BLaER1 (cell line): ENCODE results near the gene FAM241A.
"Not testable (repeated sequence)": the region's sequence is repeated elsewhere in the genome, so short reads cannot be mapped to it uniquely, and the experiment has no call there.

Experiments used
- H3K27ac ChIP-seq: shearing (Covaris generic); formaldehyde crosslinking; 2 replicates; pipeline ENCODE4 v1.8.1; 2022
- H3K27me3 ChIP-seq: shearing (Covaris generic); formaldehyde crosslinking; 2 replicates; pipeline ENCODE4 v1.8.1; 2022
- H3K36me3 ChIP-seq: shearing (Covaris generic); formaldehyde crosslinking; 2 replicates; pipeline ENCODE4 v1.8.1; 2022
- H3K4me1 ChIP-seq: shearing (Covaris generic); formaldehyde crosslinking; 2 replicates; pipeline ENCODE4 v1.8.1; 2022
- H3K4me2 ChIP-seq: shearing (Covaris generic); formaldehyde crosslinking; 2 replicates; pipeline ENCODE4 v1.8.1; 2022
- H3K4me3 ChIP-seq: shearing (Covaris generic); formaldehyde crosslinking; 2 replicates; pipeline ENCODE4 v1.8.1; 2022
- H3K9ac ChIP-seq: shearing (Covaris generic); formaldehyde crosslinking; 2 replicates; pipeline ENCODE4 v1.8.1; 2022
- H3K9me3 ChIP-seq: shearing (Covaris generic); formaldehyde crosslinking; 2 replicates; pipeline ENCODE4 v1.8.1; 2022
- H4K20me1 ChIP-seq: shearing (Covaris generic); formaldehyde crosslinking; 2 replicates; pipeline ENCODE4 v1.8.1; 2022
- Cebpa-rat ChIP-seq: shearing (Covaris generic); IDR thresholded peaks from 2 replicates; pipeline ENCODE4 v1.8.1; 2022

FAM241A gene

DNA sequence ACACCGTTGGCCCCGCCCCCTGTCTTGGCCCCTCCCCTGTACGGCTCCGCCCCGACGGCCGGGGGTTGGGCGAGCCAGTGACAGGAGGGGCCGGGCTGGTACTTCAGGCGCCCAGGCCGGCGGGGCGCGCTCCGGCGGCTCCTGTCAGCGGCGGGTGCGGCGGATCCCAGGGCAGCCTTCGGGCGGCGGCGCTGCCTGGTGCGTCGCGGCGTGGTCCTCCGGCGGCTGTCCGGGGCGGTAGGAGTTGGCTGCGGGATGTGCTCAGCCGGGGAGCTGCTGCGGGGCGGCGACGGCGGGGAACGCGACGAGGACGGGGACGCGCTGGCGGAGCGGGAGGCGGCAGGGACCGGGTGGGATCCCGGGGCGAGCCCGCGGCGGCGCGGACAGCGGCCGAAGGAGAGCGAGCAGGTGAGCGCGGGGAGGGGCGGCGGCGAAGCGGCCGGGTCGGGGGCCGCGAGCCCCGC, at the start of gene FAM241A:
TSS of gene FAM241A (plus strand) at position 129 of the 464 bp plus-strand sequence. CDS start at position 256, 127 bp downstream.
- H3K9me3 ChIP-seq = no peaks in the 10 kb centered on the region
- peak within 1 kb of the TSS; percentile 88 for H3K27ac ChIP-seq
- peaks cover 13% of the 10 kb centered on the region for H4K20me1 ChIP-seq
- peaks cover 69% of the 10 kb centered on the region for H3K4me1 ChIP-seq
- no peak for TF ChIP-seq Cebpa-rat
- peak within 1 kb of the TSS; percentile 93 for H3K4me2 ChIP-seq
- H3K9ac ChIP-seq = peak within 1 kb of the TSS; percentile 90
- H3K27me3 ChIP-seq = no peaks in the 10 kb centered on the region
- peak within 1 kb of the TSS; percentile 99 for H3K4me3 ChIP-seq
- H3K36me3 ChIP-seq = no peaks in the 10 kb centered on the region; the same call in 1 of the 2 replicates

DNA sequence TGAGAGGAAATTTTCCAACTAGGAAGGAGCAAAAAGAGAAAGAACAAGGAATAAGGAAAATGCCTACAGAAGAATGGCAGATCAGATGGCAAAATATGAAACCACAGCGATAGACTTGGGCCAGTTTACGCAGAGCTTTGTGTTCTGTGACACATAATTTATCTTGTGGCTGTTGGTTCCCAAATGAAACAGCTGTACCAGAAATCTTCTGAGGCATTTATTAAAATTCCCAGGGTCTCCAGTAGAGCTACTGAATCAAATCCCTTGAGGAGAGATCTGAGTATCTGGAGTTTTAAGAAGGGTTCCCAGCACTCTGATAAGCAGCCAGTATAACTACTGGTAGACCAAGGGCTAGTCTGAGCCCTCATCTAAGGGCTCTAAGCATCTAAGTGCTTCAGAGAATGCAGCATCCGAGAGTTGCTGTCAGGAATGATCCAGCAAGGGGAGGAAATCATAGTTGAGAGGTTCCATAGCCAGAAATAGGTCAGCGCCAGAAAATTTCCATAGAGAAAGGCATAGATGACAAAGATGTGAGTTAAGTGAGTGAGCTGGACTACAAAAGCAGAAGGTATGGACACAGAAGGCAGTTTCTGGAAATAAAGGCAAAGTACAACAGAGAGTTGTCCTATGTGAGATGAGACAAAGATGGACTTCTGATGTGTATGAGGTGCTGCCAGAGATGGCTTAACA, 46.3 kb upstream of the FAM241A start:
- H3K36me3 ChIP-seq = no peaks in the 10 kb centered on the region
- no peak for TF ChIP-seq Cebpa-rat
- no peak overlapping the region for H3K27ac ChIP-seq
- H3K4me3 ChIP-seq = no peak overlapping the region
- H4K20me1 ChIP-seq = no peaks in the 10 kb centered on the region; the same call in 1 of the 2 replicates
- peaks cover 12% of the 10 kb centered on the region; the same call in 1 of the 2 replicates for H3K4me1 ChIP-seq
- no peak overlapping the region for H3K4me2 ChIP-seq
- no peak overlapping the region for H3K9ac ChIP-seq
- no peaks in the 10 kb centered on the region for H3K9me3 ChIP-seq
- H3K27me3 ChIP-seq = no peaks in the 10 kb centered on the region

DNA sequence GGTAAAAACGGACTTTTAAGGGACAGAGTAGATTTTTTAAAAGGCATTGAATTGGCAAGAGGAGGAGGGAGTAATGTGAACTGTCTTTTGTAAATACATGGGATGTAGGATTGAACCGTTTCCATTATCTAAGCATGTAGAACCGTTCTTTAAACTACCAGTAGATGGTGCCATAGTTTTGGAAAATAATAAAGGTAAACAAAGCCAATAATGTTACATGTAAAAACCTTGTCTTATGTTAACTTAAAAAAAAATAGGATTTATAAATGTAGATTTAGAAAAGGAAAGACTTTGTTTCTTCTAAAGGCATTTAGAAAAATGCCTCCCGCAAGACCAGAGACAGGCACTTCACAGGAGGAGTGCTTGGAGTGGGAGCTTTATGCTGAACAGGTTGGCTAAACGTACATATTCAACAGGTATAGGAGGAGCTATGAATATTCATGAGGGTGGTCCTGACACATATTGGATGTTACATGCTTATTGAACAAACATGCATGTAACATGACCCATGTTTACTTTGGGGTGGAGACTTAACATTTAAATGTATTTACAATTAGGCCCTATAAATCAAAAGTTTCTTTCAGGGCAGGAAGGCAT, 45.5 kb upstream of the FAM241A start:
- H3K27ac ChIP-seq = no peak overlapping the region
- H3K4me2 ChIP-seq = no peak overlapping the region
- no peak overlapping the region for H3K4me3 ChIP-seq
- H3K4me1 ChIP-seq = peaks cover 12% of the 10 kb centered on the region; the same call in 1 of the 2 replicates
- no peaks in the 10 kb centered on the region; the same call in 1 of the 2 replicates for H4K20me1 ChIP-seq
- TF ChIP-seq Cebpa-rat = no peak
- no peak overlapping the region for H3K9ac ChIP-seq
- no peaks in the 10 kb centered on the region for H3K36me3 ChIP-seq
- no peaks in the 10 kb centered on the region for H3K27me3 ChIP-seq
- H3K9me3 ChIP-seq = no peaks in the 10 kb centered on the region

DNA sequence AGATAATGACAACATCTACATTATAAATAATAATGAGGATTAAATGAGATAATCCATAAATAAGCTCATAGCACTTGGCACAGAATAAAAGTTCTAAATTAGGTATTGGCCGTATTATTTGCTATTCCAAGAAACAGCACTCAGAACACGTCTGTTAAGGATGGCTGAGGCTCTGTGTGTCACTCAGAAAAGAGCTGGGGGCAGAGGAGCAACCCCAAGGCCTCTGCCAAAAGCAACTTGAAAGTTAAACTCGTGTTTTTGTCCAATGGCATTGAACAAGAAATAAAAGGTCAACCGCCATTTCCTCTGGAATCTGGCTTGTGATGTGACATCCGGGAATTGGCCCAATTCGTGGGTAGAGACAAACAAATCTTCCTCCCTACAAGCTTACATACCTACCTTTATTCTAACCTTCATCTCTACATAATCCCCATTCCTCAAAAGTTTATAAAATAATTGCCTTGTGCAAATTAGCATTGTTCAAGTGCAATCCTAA, 42.3 kb upstream of the FAM241A start:
- H3K27ac ChIP-seq = no peak overlapping the region
- H3K9me3 ChIP-seq = no peaks in the 10 kb centered on the region
- H3K4me2 ChIP-seq = no peak overlapping the region
- H3K27me3 ChIP-seq = no peaks in the 10 kb centered on the region
- H3K9ac ChIP-seq = no peak overlapping the region
- peaks cover 12% of the 10 kb centered on the region; the same call in 1 of the 2 replicates for H3K4me1 ChIP-seq
- H3K36me3 ChIP-seq = no peaks in the 10 kb centered on the region
- H4K20me1 ChIP-seq = no peaks in the 10 kb centered on the region
- TF ChIP-seq Cebpa-rat = no peak
- no peak overlapping the region for H3K4me3 ChIP-seq

DNA sequence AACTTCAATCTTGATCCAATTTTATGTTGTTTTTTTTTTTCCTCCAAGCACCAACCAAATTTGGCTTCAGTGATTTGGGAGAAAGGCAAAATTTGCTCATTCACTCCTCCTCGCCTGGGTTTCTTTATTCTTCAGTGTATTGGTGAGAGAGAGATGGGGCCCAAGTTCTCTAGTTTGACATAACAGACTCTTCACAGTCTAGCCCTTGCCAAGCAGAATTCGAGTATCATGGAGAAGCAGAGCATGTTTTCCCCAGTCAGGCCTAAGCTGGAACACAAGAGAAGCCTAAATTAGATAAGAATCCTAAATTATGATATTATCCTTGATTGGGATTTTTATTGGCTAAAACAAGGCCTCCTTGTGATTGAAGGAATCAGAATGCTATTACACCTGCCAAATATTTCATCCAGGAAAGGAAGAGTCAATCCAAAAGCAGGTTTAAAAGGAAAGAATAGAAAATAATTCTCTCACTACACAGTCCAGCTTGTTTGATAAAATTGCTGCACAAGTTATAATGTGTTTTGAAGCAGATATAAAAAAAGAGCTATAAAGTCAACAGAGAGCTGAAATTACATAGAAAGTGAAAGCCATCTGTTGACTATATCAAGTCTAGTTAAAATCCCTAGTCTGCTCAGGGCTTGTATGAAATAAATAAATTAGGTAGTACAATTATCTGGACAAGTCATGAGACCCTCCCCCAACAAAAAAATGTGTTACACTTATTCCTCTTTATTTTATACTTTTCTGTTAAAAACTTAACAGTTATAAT, 39.9 kb upstream of the FAM241A start:
- Histone ChIP-seq H3K36me3 (no peaks in the 10 kb centered on the region), H3K4me3 (no peak overlapping the region), H3K27me3 (no peaks in the 10 kb centered on the region), H4K20me1 (no peaks in the 10 kb centered on the region), H3K27ac (no peak overlapping the region), H3K4me2 (no peak overlapping the region), H3K9ac (no peak overlapping the region), H3K4me1 (peaks cover 30% of the 10 kb centered on the region), H3K9me3 (no peaks in the 10 kb centered on the region)
- TF ChIP-seq Cebpa-rat = no peak

DNA sequence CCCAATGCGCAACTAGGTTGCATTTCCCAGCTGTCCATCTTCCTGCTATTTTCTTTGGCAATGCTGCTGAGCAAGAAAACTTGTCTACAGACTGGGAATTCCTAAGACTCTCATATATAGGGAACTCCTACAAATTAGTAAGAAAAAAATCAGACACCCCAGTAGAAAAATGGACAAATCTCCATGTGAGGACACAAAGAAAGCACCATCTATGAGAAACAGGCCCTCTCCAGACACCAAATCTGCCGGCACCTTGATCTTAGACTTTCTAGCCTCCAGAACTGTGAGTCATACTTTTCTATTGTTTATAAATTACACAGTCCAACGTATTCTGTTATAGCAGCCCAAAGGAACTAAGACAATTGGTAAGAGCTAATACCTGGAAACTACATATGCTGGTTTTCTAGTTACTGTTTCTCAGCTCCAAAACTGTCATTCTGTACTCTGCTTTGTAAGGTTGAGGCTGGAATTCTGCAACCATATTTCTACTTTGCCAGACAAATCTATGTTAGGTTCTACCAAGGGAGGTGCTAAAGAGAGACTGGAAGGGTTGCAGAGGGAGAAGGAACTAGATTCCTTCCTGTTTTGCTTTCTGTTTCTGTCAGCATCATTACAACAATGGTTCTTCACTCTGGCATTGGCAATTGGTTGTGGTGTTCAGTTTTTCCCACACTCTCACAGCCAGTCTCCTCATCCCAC, 35.7 kb upstream of the FAM241A start:
- peak overlapping the region; percentile 51 for H3K4me3 ChIP-seq
- H3K27me3 ChIP-seq = no peaks in the 10 kb centered on the region
- H3K9ac ChIP-seq = peak overlapping the region; percentile 44; the same call in 1 of the 2 replicates
- TF ChIP-seq Cebpa-rat = no peak
- no peaks in the 10 kb centered on the region for H3K36me3 ChIP-seq
- H3K4me2 ChIP-seq = peak overlapping the region; percentile 78
- H3K27ac ChIP-seq = peak overlapping the region; percentile 77
- H3K4me1 ChIP-seq = peaks cover 40% of the 10 kb centered on the region
- H3K9me3 ChIP-seq = peaks cover 12% of the 10 kb centered on the region
- no peaks in the 10 kb centered on the region for H4K20me1 ChIP-seq

DNA sequence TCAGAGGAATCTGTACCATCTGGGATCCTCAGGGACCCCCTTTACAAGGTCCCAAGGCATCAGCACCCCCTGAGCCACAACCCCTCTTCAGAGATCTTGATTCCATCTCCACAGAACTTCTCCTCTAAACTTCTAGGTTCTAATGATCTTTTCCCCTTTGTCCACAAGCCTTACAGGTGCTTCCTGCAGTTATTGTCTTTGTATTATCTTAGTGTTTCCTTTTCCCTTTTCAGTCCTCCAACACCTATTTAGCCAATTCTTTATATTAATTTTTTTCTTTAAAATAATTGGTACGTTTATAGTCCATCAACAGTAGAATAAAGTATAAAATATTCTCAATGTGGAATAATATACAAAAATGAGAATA, 35.2 kb upstream of the FAM241A start:
- H3K4me1 ChIP-seq = peaks cover 40% of the 10 kb centered on the region
- H3K36me3 ChIP-seq = no peaks in the 10 kb centered on the region
- peak overlapping the region; percentile 78 for H3K4me2 ChIP-seq
- peak overlapping the region; percentile 44; the same call in 1 of the 2 replicates for H3K9ac ChIP-seq
- peaks cover 12% of the 10 kb centered on the region for H3K9me3 ChIP-seq
- no peaks in the 10 kb centered on the region for H3K27me3 ChIP-seq
- H3K4me3 ChIP-seq = peak overlapping the region; percentile 51
- TF ChIP-seq Cebpa-rat = no peak
- H3K27ac ChIP-seq = peak overlapping the region; percentile 77
- H4K20me1 ChIP-seq = no peaks in the 10 kb centered on the region

DNA sequence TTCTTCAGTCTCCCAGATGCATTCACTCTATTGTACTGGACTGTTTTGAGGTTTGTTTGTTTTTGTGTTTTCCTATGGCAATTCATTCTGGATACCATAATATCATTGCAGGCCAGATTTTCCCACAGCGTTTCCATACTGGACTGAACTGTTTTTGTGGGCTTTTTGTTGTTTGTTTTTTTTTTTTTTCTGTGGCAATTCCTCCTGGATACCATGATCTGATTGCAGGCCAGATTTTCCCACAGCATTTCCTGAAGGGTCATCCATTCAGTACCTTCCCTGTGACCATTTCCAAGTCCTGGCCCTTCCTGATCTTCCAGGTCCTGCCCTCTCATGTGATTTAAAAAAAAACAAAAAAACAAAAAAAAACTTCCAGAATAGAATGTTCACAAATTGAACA, 33.9 kb upstream of the FAM241A start:
- Histone ChIP-seq H4K20me1 (no peaks in the 10 kb centered on the region), H3K36me3 (no peaks in the 10 kb centered on the region), H3K9ac (no peak overlapping the region), H3K9me3 (peaks cover 12% of the 10 kb centered on the region), H3K27ac (no peak overlapping the region), H3K4me3 (peak overlapping the region; percentile 49), H3K4me1 (peaks cover 40% of the 10 kb centered on the region), H3K27me3 (no peaks in the 10 kb centered on the region), H3K4me2 (peak overlapping the region; percentile 50)
- TF ChIP-seq Cebpa-rat = no peak

DNA sequence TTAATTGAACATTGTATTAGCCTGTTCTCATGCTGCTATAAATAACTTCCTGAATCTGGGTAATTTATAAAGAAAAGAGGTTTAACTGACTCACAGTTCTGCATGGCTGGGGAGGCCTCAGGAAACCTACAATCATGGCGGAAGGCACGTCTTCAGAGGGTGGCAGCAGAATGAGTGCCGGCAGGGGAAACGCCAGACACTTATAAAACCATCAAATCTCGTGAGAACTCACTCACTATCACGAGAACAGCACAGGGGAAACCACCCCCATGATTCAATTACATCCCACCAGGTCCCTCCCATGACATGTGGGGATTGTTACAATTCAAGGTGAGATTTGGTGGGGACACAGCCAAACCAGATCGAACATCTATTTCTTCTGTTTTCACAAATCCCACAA, 33.2 kb upstream of the FAM241A start:
- Histone ChIP-seq H3K4me2 (peak overlapping the region; percentile 50), H3K4me1 (peaks cover 40% of the 10 kb centered on the region), H3K4me3 (peak overlapping the region; percentile 49), H3K27ac (0 out of 2 replicates have a peak overlapping the region, but pooled peaks have one; percentile 2), H3K9me3 (peaks cover 12% of the 10 kb centered on the region)
- not testable (repeated sequence) for H3K27me3 ChIP-seq, H3K9ac ChIP-seq, H4K20me1 ChIP-seq, H3K36me3 ChIP-seq
